ENCODE results near the gene CSF1.

CSF1 gene

DNA sequence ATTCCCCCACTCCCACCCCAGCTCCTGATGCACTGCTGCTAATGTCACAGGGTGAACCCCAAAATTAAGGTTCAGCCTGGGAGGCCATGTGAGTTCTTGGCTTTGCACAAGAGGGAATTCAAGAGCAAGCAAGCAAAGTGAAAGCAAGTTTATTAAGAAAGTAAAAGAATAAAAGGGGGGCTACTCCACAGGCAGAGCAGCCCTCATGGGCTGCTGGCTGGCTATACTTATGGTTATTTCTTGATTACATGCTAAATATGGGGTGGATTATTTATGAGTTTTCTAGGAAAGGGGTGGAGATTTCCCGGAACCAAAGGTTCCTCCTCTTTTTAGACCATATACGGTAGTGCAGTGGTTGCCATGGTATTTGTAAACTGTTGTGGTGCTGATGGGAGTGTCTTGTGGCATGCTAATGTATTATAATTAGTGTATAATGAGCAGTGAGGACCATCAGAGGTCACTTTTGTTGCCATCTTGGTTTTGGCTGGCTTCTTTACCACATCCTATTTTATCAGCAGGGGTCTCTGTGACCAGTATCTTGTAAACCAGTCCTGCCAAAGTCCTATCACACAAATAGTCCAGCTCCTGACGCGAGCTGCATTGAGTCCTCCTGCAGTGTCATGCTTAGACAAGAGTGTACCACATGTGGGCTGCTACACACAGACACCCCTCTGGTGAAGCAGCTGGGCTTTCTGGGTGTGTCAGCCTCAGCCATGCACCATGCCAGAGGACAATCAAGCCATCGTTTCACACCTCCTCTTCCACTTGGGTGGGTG is 46.4 kb upstream of the CSF1 start:
- H3K79me2 ChIP-seq (ENCODE audit: insufficient read depth, low read length), result no peaks in the 10 kb centered on the region
- TF ChIP-seq, protein P1, sequence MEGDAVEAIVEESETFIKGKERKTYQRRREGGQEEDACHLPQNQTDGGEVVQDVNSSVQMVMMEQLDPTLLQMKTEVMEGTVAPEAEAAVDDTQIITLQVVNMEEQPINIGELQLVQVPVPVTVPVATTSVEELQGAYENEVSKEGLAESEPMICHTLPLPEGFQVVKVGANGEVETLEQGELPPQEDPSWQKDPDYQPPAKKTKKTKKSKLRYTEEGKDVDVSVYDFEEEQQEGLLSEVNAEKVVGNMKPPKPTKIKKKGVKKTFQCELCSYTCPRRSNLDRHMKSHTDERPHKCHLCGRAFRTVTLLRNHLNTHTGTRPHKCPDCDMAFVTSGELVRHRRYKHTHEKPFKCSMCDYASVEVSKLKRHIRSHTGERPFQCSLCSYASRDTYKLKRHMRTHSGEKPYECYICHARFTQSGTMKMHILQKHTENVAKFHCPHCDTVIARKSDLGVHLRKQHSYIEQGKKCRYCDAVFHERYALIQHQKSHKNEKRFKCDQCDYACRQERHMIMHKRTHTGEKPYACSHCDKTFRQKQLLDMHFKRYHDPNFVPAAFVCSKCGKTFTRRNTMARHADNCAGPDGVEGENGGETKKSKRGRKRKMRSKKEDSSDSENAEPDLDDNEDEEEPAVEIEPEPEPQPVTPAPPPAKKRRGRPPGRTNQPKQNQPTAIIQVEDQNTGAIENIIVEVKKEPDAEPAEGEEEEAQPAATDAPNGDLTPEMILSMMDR (IDR thresholded peaks at IDR 0.05; ENCODE audit: borderline replicate concordance, extremely low read depth, low read length, poor library complexity, severe bottlenecking), result no peak
- TF ChIP-seq EZH2 (IDR thresholded peaks at IDR 0.05; ENCODE audit: borderline replicate concordance, low read depth, low read length, severe bottlenecking), result no peak
- peak overlapping the region; percentile 35; the same call in 1 of the 2 replicates for H3K4me2 ChIP-seq (ENCODE audit: insufficient read depth, low read length)
- peaks cover 5% of the 10 kb centered on the region; the same call in 1 of the 2 replicates for H3K4me1 ChIP-seq (ENCODE audit: insufficient read depth, low read length)
- H3K4me3 ChIP-seq (ENCODE audit: low read depth in 1 of 2, low read length in 2 of 2), result no peak overlapping the region
- no peaks in the 10 kb centered on the region for H3K27me3 ChIP-seq (ENCODE audit: insufficient read depth, low read length, poor library complexity)
- no peaks in the 10 kb centered on the region for H3K36me3 ChIP-seq (ENCODE audit: insufficient read depth, low read length)
- no peak for DNase-seq
- no peak overlapping the region for H3K9ac ChIP-seq (ENCODE audit: low read depth, low read length)
- H4K20me1 ChIP-seq (ENCODE audit: insufficient read depth, low read length), result no peaks in the 10 kb centered on the region
- no peak overlapping the region; the same call in 1 of the 2 replicates for H3K27ac ChIP-seq (ENCODE audit: low read length)
- ATAC-seq (ENCODE audit: insufficient read depth, low read depth), result peak; percentile 74
- no peaks in the 10 kb centered on the region for H3K9me3 ChIP-seq (ENCODE audit: insufficient read depth, low read length, severe bottlenecking)
- H2AFZ ChIP-seq (ENCODE audit: low read depth, low read length), result no peak overlapping the region

DNA sequence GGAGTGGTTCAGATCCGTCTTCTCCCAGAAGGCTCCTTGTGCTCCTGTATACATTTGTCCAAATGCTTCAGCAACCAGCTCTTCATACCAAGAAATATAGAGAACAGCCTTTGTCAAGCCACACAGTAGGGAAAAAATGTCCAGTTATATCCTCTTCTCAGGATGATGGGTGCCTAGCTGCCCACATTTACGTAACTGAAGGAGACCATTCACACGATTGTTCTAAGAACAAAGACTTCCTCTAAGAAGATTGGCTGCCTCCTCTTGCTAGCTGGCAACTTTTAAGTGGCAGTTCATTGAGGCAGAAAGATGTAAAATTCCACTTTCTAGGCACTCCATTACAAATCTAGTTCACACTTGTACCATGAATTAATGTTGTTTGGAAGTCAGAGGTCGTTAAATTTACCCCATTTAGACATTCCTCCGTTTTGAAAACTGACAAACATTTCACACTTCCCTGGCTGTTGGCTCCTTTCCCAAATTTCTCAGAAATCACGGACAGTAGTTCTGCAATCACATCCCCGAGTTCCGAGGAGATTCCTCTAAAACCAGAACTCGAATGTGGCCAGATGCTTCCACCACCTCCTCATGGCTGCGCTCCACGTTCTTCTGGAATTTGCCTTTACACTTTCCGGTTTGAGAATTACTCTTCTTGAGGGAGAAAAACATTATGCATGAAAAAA is 45.6 kb upstream of the CSF1 start:
- no peak for DNase-seq
- no peaks in the 10 kb centered on the region for H4K20me1 ChIP-seq (ENCODE audit: insufficient read depth, low read length)
- H3K4me1 ChIP-seq (ENCODE audit: insufficient read depth, low read length), result peaks cover 5% of the 10 kb centered on the region; the same call in 1 of the 2 replicates
- no peaks in the 10 kb centered on the region for H3K36me3 ChIP-seq (ENCODE audit: insufficient read depth, low read length)
- TF ChIP-seq EZH2 (IDR thresholded peaks at IDR 0.05; ENCODE audit: borderline replicate concordance, low read depth, low read length, severe bottlenecking), result no peak
- TF ChIP-seq, protein P1 (IDR thresholded peaks at IDR 0.05; ENCODE audit: borderline replicate concordance, extremely low read depth, low read length, poor library complexity, severe bottlenecking), result no peak
- no peaks in the 10 kb centered on the region for H3K27me3 ChIP-seq (ENCODE audit: insufficient read depth, low read length, poor library complexity)
- H3K9ac ChIP-seq (ENCODE audit: low read depth, low read length), result no peak overlapping the region
- H3K4me2 ChIP-seq (ENCODE audit: insufficient read depth, low read length), result no peak overlapping the region
- no peak overlapping the region for H3K4me3 ChIP-seq (ENCODE audit: low read depth in 1 of 2, low read length in 2 of 2)
- ATAC-seq (ENCODE audit: insufficient read depth, low read depth), result no peak
- H2AFZ ChIP-seq (ENCODE audit: low read depth, low read length), result no peak overlapping the region
- no peak overlapping the region for H3K27ac ChIP-seq (ENCODE audit: low read length)
- H3K9me3 ChIP-seq (ENCODE audit: insufficient read depth, low read length, severe bottlenecking), result no peaks in the 10 kb centered on the region
- no peaks in the 10 kb centered on the region for H3K79me2 ChIP-seq (ENCODE audit: insufficient read depth, low read length)

DNA sequence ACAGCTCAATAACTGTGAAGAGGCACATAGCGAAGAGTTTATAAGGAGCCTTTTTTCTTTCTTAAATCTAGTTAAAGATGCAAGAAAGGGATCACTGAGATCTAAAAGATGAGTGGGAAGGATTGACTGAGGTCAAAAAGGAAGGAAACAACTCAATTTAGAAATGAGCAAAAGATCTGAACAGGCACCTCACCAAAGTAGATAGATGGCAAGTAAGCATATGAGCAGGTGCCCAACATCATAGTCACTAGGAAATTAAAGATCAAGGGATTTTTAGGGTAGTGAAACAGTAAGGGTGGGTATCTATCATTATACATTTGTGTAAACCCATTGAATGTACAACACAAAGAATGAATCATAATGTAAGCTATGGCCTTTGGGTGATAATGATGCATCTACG is 44.6 kb upstream of the CSF1 start:
- H3K4me1 ChIP-seq (ENCODE audit: insufficient read depth, low read length), result peaks cover 5% of the 10 kb centered on the region; the same call in 1 of the 2 replicates

More for the DNA sequence above, 44.6 kb upstream of the CSF1 start:
- Histone ChIP-seq H2AFZ (ENCODE audit: low read depth, low read length) (no peak overlapping the region), H4K20me1 (ENCODE audit: insufficient read depth, low read length) (no peaks in the 10 kb centered on the region), H3K36me3 (ENCODE audit: insufficient read depth, low read length) (no peaks in the 10 kb centered on the region), H3K4me3 (ENCODE audit: low read depth in 1 of 2, low read length in 2 of 2) (no peak overlapping the region), H3K9ac (ENCODE audit: low read depth, low read length) (no peak overlapping the region), H3K4me2 (ENCODE audit: insufficient read depth, low read length) (no peak overlapping the region), H3K27ac (ENCODE audit: low read length) (no peak overlapping the region), H3K9me3 (ENCODE audit: insufficient read depth, low read length, severe bottlenecking) (no peaks in the 10 kb centered on the region), H3K79me2 (ENCODE audit: insufficient read depth, low read length) (no peaks in the 10 kb centered on the region), H3K27me3 (ENCODE audit: insufficient read depth, low read length, poor library complexity) (no peaks in the 10 kb centered on the region)
- no peak for TF ChIP-seq EZH2 (IDR thresholded peaks at IDR 0.05; ENCODE audit: borderline replicate concordance, low read depth, low read length, severe bottlenecking)
- TF ChIP-seq, protein P1 (IDR thresholded peaks at IDR 0.05; ENCODE audit: borderline replicate concordance, extremely low read depth, low read length, poor library complexity, severe bottlenecking), result no peak
- DNase-seq (no peak), ATAC-seq (ENCODE audit: insufficient read depth, low read depth) (no peak)
